Left ventricle myocardium inferior (tissue), 1 donor: ENCODE results near the gene PTPRN2. TPM values are rescaled to one million over a fixed set of nuclear protein-coding genes. Genes with fewer than 3 reads are reported as not detected.
"Not testable (repeated sequence)": the region's sequence is repeated elsewhere in the genome, so short reads cannot be mapped to it uniquely, and the experiment has no call there.

ENCODE experiments used
- DNase-seq: peaks from one replicate; pipeline ENCODE4 v3.0.0-alpha.2; 2020
- H3K27ac ChIP-seq: fragments of 200-600 bp; replicated peaks from 2 replicates; pipeline ENCODE4 v1.8.0; 2021
- H3K27me3 ChIP-seq: fragments of 200-600 bp; 2 replicates; pipeline ENCODE4 v1.8.0; 2021; ENCODE audit warnings: low read depth
- H3K36me3 ChIP-seq: fragments of 200-600 bp; 2 replicates; pipeline ENCODE4 v1.8.0; 2021
- H3K4me1 ChIP-seq: fragments of 200-600 bp; 2 replicates; pipeline ENCODE4 v1.8.0; 2021
- H3K4me3 ChIP-seq: fragments of 200-600 bp; 2 replicates; pipeline ENCODE4 v1.8.0; 2021; ENCODE audit warnings: mild to moderate bottlenecking, moderate library complexity
- H3K9me3 ChIP-seq: fragments of 200-600 bp; replicated peaks from 2 replicates; pipeline ENCODE4 v1.8.0; 2021
- CTCF ChIP-seq: fragments of 200-600 bp; IDR thresholded peaks from 2 replicates; pipeline ENCODE4 v1.8.0; 2021; ENCODE audit warnings: antibody characterized with exemption, mild to moderate bottlenecking, borderline replicate concordance
- intact Hi-C: fragments of 100-400 bp; cut with micrococcal nuclease; formaldehyde crosslinking; loops from one replicate; pipeline ENCODE4 v1.11.0; 2022
- total RNA-seq: library from RNA; stranded (reverse); fragmentation: NEBNext Ultra II Directional; extraction: Animal tissue kit (Norgen Biotek cat#: 25700); gene quantifications from one replicate; pipeline ENCODE4 v1.2.1, GENCODE V29; 2021
- donor health status: DM: no; HTN: yes; CAD: no; lungs with severe emphysema.

PTPRN2 gene
- total RNA-seq, 1 donor from 2014 or later = 1.3 TPM

- DNase-seq = no peak
- Histone ChIP-seq H3K27me3 (peaks cover 63% of the 10 kb centered on the region), H3K4me1 (no peaks in the 10 kb centered on the region), H3K36me3 (no peaks in the 10 kb centered on the region), H3K27ac (no peak overlapping the region), H3K9me3 (no peaks in the 10 kb centered on the region), H3K4me3 (no peak overlapping the region)
- TF ChIP-seq CTCF = no peak
- intact Hi-C loops = no loop called here
These were observed 806.9 kb downstream of the PTPRN2 start for GRCh38 chr7:157780721-157781120.

GRCh38 chr7:157780312-157780711 is 807.3 kb downstream of the PTPRN2 start:
- no peak overlapping the region for H3K4me3 ChIP-seq
- intact Hi-C loops = no loop called here
- no peak for TF ChIP-seq CTCF
- peaks cover 59% of the 10 kb centered on the region for H3K27me3 ChIP-seq
- H3K36me3 ChIP-seq = no peaks in the 10 kb centered on the region
- no peaks in the 10 kb centered on the region for H3K4me1 ChIP-seq
- H3K9me3 ChIP-seq = no peaks in the 10 kb centered on the region
- no peak for DNase-seq
- no peak overlapping the region for H3K27ac ChIP-seq

GRCh38 chr7:157779206-157779605 is 808.4 kb downstream of the PTPRN2 start:
- H3K36me3 ChIP-seq = no peaks in the 10 kb centered on the region
- H3K4me1 ChIP-seq = no peaks in the 10 kb centered on the region
- no peaks in the 10 kb centered on the region for H3K9me3 ChIP-seq
- no peak overlapping the region for H3K27ac ChIP-seq
- no peak overlapping the region for H3K4me3 ChIP-seq
- intact Hi-C loops = no loop called here
- TF ChIP-seq CTCF = no peak
- no peak for DNase-seq
- H3K27me3 ChIP-seq = peaks cover 57% of the 10 kb centered on the region

GRCh38 chr7:157777194-157777762 is 810.3 kb downstream of the PTPRN2 start:
- DNase-seq, intact Hi-C loops, H3K4me3 ChIP-seq, H3K4me1 ChIP-seq, H3K9me3 ChIP-seq, H3K36me3 ChIP-seq, H3K27ac ChIP-seq: not testable (repeated sequence)
- H3K27me3 ChIP-seq = peaks cover 60% of the 10 kb centered on the region

GRCh38 chr7:157775560-157776332 is 811.9 kb downstream of the PTPRN2 start:
- H3K4me1 ChIP-seq = no peaks in the 10 kb centered on the region
- peaks cover 56% of the 10 kb centered on the region for H3K27me3 ChIP-seq
- no peaks in the 10 kb centered on the region for H3K36me3 ChIP-seq
- intact Hi-C loops = no loop called here
- H3K9me3 ChIP-seq = peaks cover 7% of the 10 kb centered on the region
- no peak overlapping the region for H3K27ac ChIP-seq
- TF ChIP-seq CTCF = no peak
- no peak overlapping the region for H3K4me3 ChIP-seq
- no peak for DNase-seq

GRCh38 chr7:157775021-157775559 is 812.5 kb downstream of the PTPRN2 start:
- Histone ChIP-seq H3K27me3 (peaks cover 57% of the 10 kb centered on the region), H3K4me3 (no peak overlapping the region), H3K27ac (no peak overlapping the region), H3K9me3 (peaks cover 9% of the 10 kb centered on the region), H3K4me1 (no peaks in the 10 kb centered on the region), H3K36me3 (no peaks in the 10 kb centered on the region)
- no peak for DNase-seq
- TF ChIP-seq CTCF = no peak
- intact Hi-C loops = no loop called here
